Measurements from ENCODE around the gene GAB3.

- TF ChIP-seq CTCF (IDR thresholded peaks at IDR 0.05; ENCODE audit: poor library complexity, severe bottlenecking) (no peak), RAD21 (conservative IDR thresholded peaks at IDR 0.05) (no peak), SMC3 (conservative IDR thresholded peaks at IDR 0.05; ENCODE audit: poor library complexity) (no peak), EZH2 (IDR thresholded peaks at IDR 0.05; ENCODE audit: borderline replicate concordance, insufficient read depth, low read length, poor library complexity, severe bottlenecking) (no peak), POLR2AphosphoS5 (IDR thresholded peaks at IDR 0.05) (no peak), EP300 (conservative IDR thresholded peaks at IDR 0.05; ENCODE audit: poor library complexity, severe bottlenecking) (no peak), MXI1 (conservative IDR thresholded peaks at IDR 0.05; ENCODE audit: poor library complexity, severe bottlenecking) (no peak)
Observed at GRCh38 chrX:154658957-154659356, 91.9 kb downstream of the GAB3 start.
